HepG2 (cell line): ENCODE measurements around the gene NCKIPSD. TPM values are rescaled to one million over a fixed set of nuclear protein-coding genes. Genes with fewer than 3 reads are reported as not detected.

ENCODE experiments used
- ARID2 ChIP-seq: sonication (generic); formaldehyde crosslinking; IDR thresholded peaks from 2 replicates; pipeline ENCODE4 v1.8.1; 2022; ENCODE audit warnings: mild to moderate bottlenecking, missing genetic modification reagents, borderline replicate concordance
- ARNT2 ChIP-seq: sonication (generic); formaldehyde crosslinking; IDR thresholded peaks from 2 replicates; pipeline ENCODE4 v1.8.0; 2022; ENCODE audit warnings: mild to moderate bottlenecking, low read depth, missing genetic modification reagents, moderate library complexity
- BRD4 ChIP-seq: sonication (generic); formaldehyde crosslinking; IDR thresholded peaks from 2 replicates; pipeline ENCODE4 v1.4.0; 2020; ENCODE audit warnings: missing genetic modification reagents
- CHCHD3 ChIP-seq: sonication (generic); formaldehyde crosslinking; IDR thresholded peaks from 2 replicates; pipeline ENCODE4 v1.8.0; 2022; ENCODE audit warnings: mild to moderate bottlenecking, missing genetic modification reagents, moderate library complexity
- EHMT2 ChIP-seq: fragments of 200-600 bp; sonication (generic); IDR thresholded peaks from 2 replicates; pipeline ENCODE4 v1.7.0; 2017; ENCODE audit warnings: antibody characterized with exemption, low read depth, low read length, borderline replicate concordance
- GATA4 ChIP-seq: sonication (generic); IDR thresholded peaks from 2 replicates; pipeline ENCODE4 v1.6.1; 2016; ENCODE audit warnings: antibody characterized with exemption, low read depth, borderline replicate concordance
- GLI4 ChIP-seq: sonication (generic); formaldehyde crosslinking; IDR thresholded peaks from 2 replicates; pipeline ENCODE4 v1.5.1; 2020; ENCODE audit warnings: missing genetic modification reagents, mild to moderate bottlenecking, moderate library complexity, borderline replicate concordance
- HHEX ChIP-seq: IDR thresholded peaks from 2 replicates; pipeline ENCODE4 v1.6.1; 2016; ENCODE audit warnings: control low read depth
- JARID2 ChIP-seq: sonication (generic); formaldehyde crosslinking; IDR thresholded peaks from 2 replicates; pipeline ENCODE4 v1.8.1; 2023; ENCODE audit warnings: missing genetic modification reagents, inconsistent platforms; ENCODE audit not compliant: insufficient replicate concordance
- JUN ChIP-seq: sonication (generic); formaldehyde crosslinking; IDR thresholded peaks from 2 replicates; pipeline ENCODE4 v1.4.0; 2020; ENCODE audit warnings: mild to moderate bottlenecking, missing genetic modification reagents
- JUND ChIP-seq: sonication (generic); formaldehyde crosslinking; IDR thresholded peaks from 2 replicates; pipeline ENCODE4 v1.8.0; 2022; ENCODE audit warnings: mild to moderate bottlenecking, missing genetic modification reagents
- KMT2A ChIP-seq: sonication (generic); formaldehyde crosslinking; IDR thresholded peaks from 2 replicates; pipeline ENCODE4 v1.4.0; 2020; ENCODE audit warnings: missing genetic modification reagents
- NR2F1 ChIP-seq, 2 experiments: fragments of 450-650 bp in 1 of 2; formaldehyde crosslinking in 1 of 2; IDR thresholded peaks; 2 replicates each; pipeline versions ENCODE4 v1.5.0 to v1.6.1; 2016 to 2020; ENCODE audit warnings: mild to moderate bottlenecking in 1 of 2, missing compliant biosample characterization in 1 of 2, missing genetic modification reagents in 1 of 2, moderate library complexity in 1 of 2
- PHF20 ChIP-seq: sonication (generic); formaldehyde crosslinking; IDR thresholded peaks from 2 replicates; pipeline ENCODE4 v1.5.0; 2020; ENCODE audit warnings: mild to moderate bottlenecking, missing genetic modification reagents
- PTBP1 ChIP-seq: fragments of 200-400 bp; formaldehyde crosslinking; IDR thresholded peaks from 2 replicates; pipeline ENCODE4 v1.6.1; 2018; ENCODE audit warnings: low read length, low read depth; ENCODE audit not compliant: poor library complexity, severe bottlenecking
- RFX1 ChIP-seq: fragments of 450-650 bp; IDR thresholded peaks from 2 replicates; pipeline ENCODE4 v1.6.1; 2017
- SMYD3 ChIP-seq: sonication (generic); formaldehyde crosslinking; IDR thresholded peaks from 2 replicates; pipeline ENCODE4 v1.8.1; 2023; ENCODE audit warnings: mild to moderate bottlenecking, missing genetic modification reagents
- SNRNP70 ChIP-seq: fragments of 200-400 bp; formaldehyde crosslinking; IDR thresholded peaks from 2 replicates; pipeline ENCODE4 v1.6.1; 2017; ENCODE audit warnings: mild to moderate bottlenecking, low read depth, low read length, moderate library complexity
- ZMYM2 ChIP-seq: sonication (generic); formaldehyde crosslinking; IDR thresholded peaks from 2 replicates; pipeline ENCODE4 v1.8.0; 2022; ENCODE audit warnings: mild to moderate bottlenecking, missing genetic modification reagents
- ZNF850 ChIP-seq: sonication (generic); formaldehyde crosslinking; conservative IDR thresholded peaks from 2 replicates; pipeline ENCODE4 v1.9.0; 2021; ENCODE audit warnings: mild to moderate bottlenecking, missing genetic modification reagents
- ZSCAN9 ChIP-seq: IDR thresholded peaks from 2 replicates; pipeline ENCODE4 v1.6.1; 2016; ENCODE audit warnings: borderline replicate concordance
- polyA plus RNA-seq, 8 experiments: library from polyadenylated mRNA; depleted of rRNA in 3 of 8; stranded (reverse) in 7 of 8; unstranded in 1 of 8; fragments of >200 nt; fragmentation: Illumina TruSeq in 4 of 8; extraction: Trizol in 4 of 8; gene quantifications; 2 replicates each; pipeline versions ENCODE4 v1.2.1 to v1.2.3, GENCODE V29; 2011 to 2016; ENCODE audit warnings: low read depth in 4 of 8, missing spikeins in 1 of 8, mixed read lengths in 1 of 8; ENCODE audit not compliant: insufficient read depth in 1 of 8
- total RNA-seq, 5 experiments: library from RNA; depleted of rRNA; stranded (reverse); fragments of >200 nt; fragmentation: Illumina TruSeq; extraction: Trizol; gene quantifications; 2 replicates each; pipeline ENCODE4 v1.2.3, GENCODE V29; 2016; ENCODE audit warnings: low read depth in 1 of 5
- TF ChIP-seq, protein P1 (sequence below): sonication (generic); formaldehyde crosslinking; IDR thresholded peaks from 2 replicates; pipeline ENCODE4 v1.5.1; 2020; ENCODE audit warnings: missing genetic modification reagents, mild to moderate bottlenecking, borderline replicate concordance
- TF ChIP-seq, protein P2 (sequence below): sonication (generic); formaldehyde crosslinking; IDR thresholded peaks from 2 replicates; pipeline ENCODE4 v1.5.1; 2020; ENCODE audit warnings: mild to moderate bottlenecking, missing genetic modification reagents
- TF ChIP-seq, protein P3 (sequence below): sonication (generic); formaldehyde crosslinking; IDR thresholded peaks from 2 replicates; pipeline ENCODE4 v1.8.0; 2022; ENCODE audit warnings: low read depth, missing genetic modification reagents

NCKIPSD gene
- total and polyA plus RNA-seq, 2 of the 13 experiments (the other 11 are each of a cell fraction or from before 2014, with no cell fraction given) = 13.5 to 35.2 TPM

DNA sequence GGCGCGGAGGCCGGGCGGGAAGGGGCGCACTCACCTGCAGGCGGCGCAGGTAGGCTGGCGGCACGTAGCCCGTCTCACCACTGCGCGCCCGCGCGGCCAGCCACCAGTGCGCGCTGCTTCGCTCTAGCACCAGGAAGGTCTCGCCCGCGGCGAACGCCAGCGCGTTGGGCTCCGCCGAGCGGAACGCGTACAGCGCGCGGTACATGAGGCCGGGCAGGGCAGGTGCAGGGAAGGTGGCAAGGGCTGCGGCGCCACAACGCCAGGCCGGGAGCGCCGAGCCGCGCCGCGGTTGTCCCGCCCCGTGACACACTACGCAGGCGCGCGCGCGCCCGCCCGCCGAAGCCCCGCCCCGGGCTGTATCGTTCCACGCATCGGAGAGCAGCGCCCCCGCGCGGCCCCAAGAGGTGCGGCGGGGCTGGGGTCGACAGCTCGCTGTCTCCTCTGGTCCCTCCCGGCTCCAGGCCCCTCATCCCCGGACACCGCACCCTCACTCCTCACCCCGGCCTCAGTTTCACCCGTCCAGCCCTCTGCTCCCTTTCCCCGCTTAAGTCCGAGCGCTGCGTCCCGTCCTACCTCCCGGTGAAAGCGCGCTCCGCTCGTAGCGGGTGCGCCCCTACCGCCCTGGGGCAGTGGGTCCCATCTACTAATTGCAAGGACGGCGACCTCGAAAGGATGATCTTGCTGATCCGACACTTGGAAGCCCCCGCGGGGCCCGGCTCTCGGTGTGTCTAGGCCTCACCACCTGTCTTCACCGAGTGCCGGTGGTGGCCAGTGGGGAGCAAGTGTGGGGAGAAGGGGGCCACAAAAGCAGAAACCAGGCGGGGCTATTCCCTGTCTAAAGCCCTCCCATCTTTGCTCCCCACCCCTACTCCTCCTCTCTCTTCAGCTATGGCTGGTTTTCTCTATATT lies at the start of gene NCKIPSD (continued):
- TF ChIP-seq HHEX (CRISPR knock-in tag) = no peak
- TF ChIP-seq EHMT2 = no peak
- TF ChIP-seq NR2F1 (CRISPR knock-in tag; IDR thresholded peaks at IDR 0.05) = no peak
- TF ChIP-seq, protein P1, sequence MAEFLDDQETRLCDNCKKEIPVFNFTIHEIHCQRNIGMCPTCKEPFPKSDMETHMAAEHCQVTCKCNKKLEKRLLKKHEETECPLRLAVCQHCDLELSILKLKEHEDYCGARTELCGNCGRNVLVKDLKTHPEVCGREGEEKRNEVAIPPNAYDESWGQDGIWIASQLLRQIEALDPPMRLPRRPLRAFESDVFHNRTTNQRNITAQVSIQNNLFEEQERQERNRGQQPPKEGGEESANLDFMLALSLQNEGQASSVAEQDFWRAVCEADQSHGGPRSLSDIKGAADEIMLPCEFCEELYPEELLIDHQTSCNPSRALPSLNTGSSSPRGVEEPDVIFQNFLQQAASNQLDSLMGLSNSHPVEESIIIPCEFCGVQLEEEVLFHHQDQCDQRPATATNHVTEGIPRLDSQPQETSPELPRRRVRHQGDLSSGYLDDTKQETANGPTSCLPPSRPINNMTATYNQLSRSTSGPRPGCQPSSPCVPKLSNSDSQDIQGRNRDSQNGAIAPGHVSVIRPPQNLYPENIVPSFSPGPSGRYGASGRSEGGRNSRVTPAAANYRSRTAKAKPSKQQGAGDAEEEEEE = no peak
- no peak for TF ChIP-seq RFX1
- no peak for TF ChIP-seq ZNF850 (CRISPR knock-in tag)
- TF ChIP-seq ARID2 (CRISPR knock-in tag) = 0 out of 2 replicates have a peak, but pooled peaks have one; percentile 39
- TF ChIP-seq PTBP1 = no peak
- no peak for TF ChIP-seq ZMYM2
- no peak for TF ChIP-seq SMYD3 (CRISPR knock-in tag)
- TF ChIP-seq GATA4 = no peak
- TF ChIP-seq SNRNP70 = no peak
- TF ChIP-seq JUN (CRISPR knock-in tag) = peak; percentile 56; the same call in 1 of the 2 replicates
- peak; percentile 70 for TF ChIP-seq PHF20 (CRISPR knock-in tag)
- TF ChIP-seq, protein P2, sequence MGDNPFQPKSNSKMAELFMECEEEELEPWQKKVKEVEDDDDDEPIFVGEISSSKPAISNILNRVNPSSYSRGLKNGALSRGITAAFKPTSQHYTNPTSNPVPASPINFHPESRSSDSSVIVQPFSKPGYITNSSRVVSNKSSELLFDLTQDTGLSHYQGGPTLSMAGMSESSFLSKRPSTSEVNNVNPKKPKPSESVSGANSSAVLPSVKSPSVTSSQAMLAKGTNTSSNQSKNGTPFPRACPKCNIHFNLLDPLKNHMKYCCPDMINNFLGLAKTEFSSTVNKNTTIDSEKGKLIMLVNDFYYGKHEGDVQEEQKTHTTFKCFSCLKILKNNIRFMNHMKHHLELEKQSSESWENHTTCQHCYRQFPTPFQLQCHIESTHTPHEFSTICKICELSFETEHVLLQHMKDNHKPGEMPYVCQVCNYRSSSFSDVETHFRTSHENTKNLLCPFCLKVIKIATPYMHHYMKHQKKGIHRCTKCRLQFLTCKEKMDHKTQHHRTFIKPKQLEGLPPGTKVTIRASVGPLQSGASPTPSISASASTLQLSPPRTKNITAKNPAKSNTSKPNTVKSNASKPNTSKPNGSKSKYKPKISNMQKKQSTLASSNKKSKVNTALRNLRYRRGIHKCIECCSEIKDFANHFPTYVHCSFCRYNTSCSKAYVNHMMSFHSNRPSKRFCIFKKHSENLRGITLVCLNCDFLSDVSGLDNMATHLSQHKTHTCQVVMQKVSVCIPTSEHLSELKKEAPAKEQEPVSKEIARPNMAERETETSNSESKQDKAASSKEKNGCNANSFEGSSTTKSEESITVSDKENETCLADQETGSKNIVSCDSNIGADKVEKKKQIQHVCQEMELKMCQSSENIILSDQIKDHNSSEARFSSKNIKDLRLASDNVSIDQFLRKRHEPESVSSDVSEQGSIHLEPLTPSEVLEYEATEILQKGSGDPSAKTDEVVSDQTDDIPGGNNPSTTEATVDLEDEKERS (CRISPR knock-in tag) = no peak; the same call in 1 of the 2 replicates
- peak; percentile 54; the same call in 1 of the 2 replicates for TF ChIP-seq JUND
- peak; percentile 56 for TF ChIP-seq BRD4 (CRISPR knock-in tag)
- TF ChIP-seq ARNT2 (CRISPR knock-in tag) = peak; percentile 82
- peak; percentile 85 for TF ChIP-seq CHCHD3 (CRISPR knock-in tag)
- no peak for TF ChIP-seq JARID2 (CRISPR knock-in tag)
- TF ChIP-seq, protein P3, sequence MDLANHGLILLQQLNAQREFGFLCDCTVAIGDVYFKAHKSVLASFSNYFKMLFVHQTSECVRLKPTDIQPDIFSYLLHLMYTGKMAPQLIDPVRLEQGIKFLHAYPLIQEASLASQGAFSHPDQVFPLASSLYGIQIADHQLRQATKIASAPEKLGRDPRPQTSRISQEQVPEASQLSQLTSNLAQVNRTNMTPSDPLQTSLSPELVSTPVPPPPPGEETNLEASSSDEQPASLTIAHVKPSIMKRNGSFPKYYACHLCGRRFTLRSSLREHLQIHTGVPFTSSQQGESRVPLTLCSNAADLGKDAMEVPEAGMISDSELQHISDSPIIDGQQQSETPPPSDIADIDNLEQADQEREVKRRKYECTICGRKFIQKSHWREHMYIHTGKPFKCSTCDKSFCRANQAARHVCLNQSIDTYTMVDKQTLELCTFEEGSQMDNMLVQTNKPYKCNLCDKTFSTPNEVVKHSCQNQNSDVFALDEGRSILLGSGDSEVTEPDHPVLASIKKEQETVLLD (CRISPR knock-in tag) = no peak
- peak; percentile 87 for TF ChIP-seq KMT2A (CRISPR knock-in tag)
- TF ChIP-seq GLI4 (CRISPR knock-in tag) = peak; percentile 88; the same call in 1 of the 2 replicates
- 0 out of 2 replicates have a peak, but pooled peaks have one; percentile 11 for TF ChIP-seq ZSCAN9 (CRISPR knock-in tag)
